Stromal cell of bone marrow (primary cell): ENCODE measurements around the gene ARPC4.
A peak's percentile ranks its signal among the peaks of the same experiment; 100 is the strongest.

ENCODE experiments used
- DNase-seq: peaks from one replicate; pipeline ENCODE4 v3.0.0-alpha.2; 2012; ENCODE audit warnings: low read depth

Gene ARPC4

GRCh38 chr3:9792405-9793160 is at the start of gene ARPC4, which contains the start of gene TADA3:
Gene ARPC4, plus strand, starts transcription at chr3:9793082. Its CDS starts 40 bp downstream, at chr3:9793122.
Gene TADA3, minus strand, starts transcription at chr3:9792473. Its CDS starts 1,007 bp downstream, at chr3:9791466.
- DNase-seq: peak; percentile 92

- DNase-seq: no peak
Observed at GRCh38 chr3:9743548-9743947, 49.3 kb upstream of the ARPC4 start.

- DNase-seq: no peak
Observed at GRCh38 chr3:9744162-9744561, 48.7 kb upstream of the ARPC4 start.

- no peak for DNase-seq
Observed at GRCh38 chr3:9745521-9745920, 47.4 kb upstream of the ARPC4 start.

GRCh38 chr3:9746330-9746729 is 46.6 kb upstream of the ARPC4 start:
- no peak for DNase-seq

- DNase-seq: peak; percentile 47
Observed at GRCh38 chr3:9747267-9747666, 45.6 kb upstream of the ARPC4 start.

- no peak for DNase-seq
Observed at GRCh38 chr3:9748031-9748430, 44.9 kb upstream of the ARPC4 start.

GRCh38 chr3:9749296-9749644 is 43.6 kb upstream of the ARPC4 start:
- no peak for DNase-seq

- DNase-seq: peak; percentile 97
Observed at GRCh38 chr3:9749645-9750555, 43.0 kb upstream of the ARPC4 start, which contains the start of gene OGG1. Gene OGG1, plus strand, starts transcription at chr3:9749952. Its CDS starts 335 bp downstream, at chr3:9750287.

GRCh38 chr3:9750556-9751411 is 42.1 kb upstream of the ARPC4 start:
- DNase-seq: no peak

GRCh38 chr3:9754678-9755077 is 38.2 kb upstream of the ARPC4 start:
- no peak for DNase-seq

GRCh38 chr3:9757427-9757826 is 35.5 kb upstream of the ARPC4 start:
- DNase-seq: no peak

- no peak for DNase-seq
Observed at GRCh38 chr3:9760779-9761505, 31.9 kb upstream of the ARPC4 start.

- no peak for DNase-seq
Observed at GRCh38 chr3:9761919-9762318, 31.0 kb upstream of the ARPC4 start.

GRCh38 chr3:9762871-9763270 is 30.0 kb upstream of the ARPC4 start:
- no peak for DNase-seq

- DNase-seq: no peak
Observed at GRCh38 chr3:9765865-9766264, 27.0 kb upstream of the ARPC4 start.

- no peak for DNase-seq
Observed at GRCh38 chr3:9767418-9767817, 25.5 kb upstream of the ARPC4 start.

- no peak for DNase-seq
Observed at GRCh38 chr3:9768141-9768775, 24.6 kb upstream of the ARPC4 start.

GRCh38 chr3:9769012-9769411 is 23.9 kb upstream of the ARPC4 start:
- DNase-seq: no peak

GRCh38 chr3:9769426-9770275 is 23.2 kb upstream of the ARPC4 start, which contains the start of gene CAMK1:
Gene CAMK1, minus strand, starts transcription at chr3:9769947. Its CDS starts 2,198 bp downstream, at chr3:9767749.
- peak; percentile 42 for DNase-seq
